Heart left ventricle (tissue), 16 donors: ENCODE results near the gene NEIL1. TPM values are rescaled to one million over a fixed set of nuclear protein-coding genes. Genes with fewer than 3 reads are reported as not detected.
"Not testable (repeated sequence)": the region's sequence is repeated elsewhere in the genome, so short reads cannot be mapped to it uniquely, and the experiment has no call there.

Experiments
- ATAC-seq, 4 donors: fragments of 200-7000 bp; cut with Tn5 transposase; one replicate each; pipeline ENCODE4 v1.9.1; 2020 to 2022; ENCODE audit warnings: moderate library complexity in 4 of 4, mild to moderate bottlenecking in 3 of 4, moderate number of reproducible peaks in 1 of 4
- DNase-seq, 5 donors: peaks; one replicate each; pipeline ENCODE4 v3.0.0-alpha.2; 2020
- H3K27ac ChIP-seq, 12 donors: fragments of 200-600 bp; sonication (generic) in 4 of 12; one replicate each; pipeline versions ENCODE4 v1.5.0 to v1.8.0; 2016 to 2022; ENCODE audit warnings: mild to moderate bottlenecking in 2 of 12
- H3K27me3 ChIP-seq, 9 donors: fragments of 200-600 bp; sonication (generic) in 2 of 9; one replicate each; pipeline versions ENCODE4 v1.5.1 to v1.8.0; 2016 to 2022; ENCODE audit warnings: mild to moderate bottlenecking in 3 of 9
- H3K36me3 ChIP-seq, 9 donors: fragments of 200-600 bp; sonication (generic) in 2 of 9; one replicate each; pipeline versions ENCODE4 v1.5.0 to v1.8.0; 2018 to 2022; ENCODE audit warnings: mild to moderate bottlenecking in 2 of 9
- H3K4me1 ChIP-seq, 12 donors: fragments of 200-600 bp; sonication (generic) in 4 of 12; one replicate each; pipeline versions ENCODE4 v1.5.0 to v1.8.0; 2016 to 2022; ENCODE audit warnings: mild to moderate bottlenecking in 3 of 12
- H3K4me3 ChIP-seq, 12 donors: fragments of 200-600 bp; sonication (generic) in 4 of 12; one replicate each; pipeline versions ENCODE4 v1.5.0 to v1.8.0; 2017 to 2022; ENCODE audit warnings: mild to moderate bottlenecking in 9 of 12, moderate library complexity in 4 of 12
- H3K9me3 ChIP-seq, 12 donors: fragments of 200-600 bp; sonication (generic) in 4 of 12; one replicate each; pipeline versions ENCODE4 v1.5.0 to v1.8.0; 2016 to 2022; ENCODE audit warnings: mild to moderate bottlenecking in 1 of 12
- POLR2A ChIP-seq, 2 donors: fragments of 450-650 bp; IDR thresholded peaks; one replicate each; pipeline ENCODE4 v1.6.1; 2017; ENCODE audit warnings: antibody characterized with exemption in 2 of 2, mild to moderate bottlenecking in 2 of 2, moderate library complexity in 2 of 2
- WGBS, 4 donors: extraction: QIAGEN DNeasy Blood & Tissue Kit in 2 of 4; methylation state at CpG; one replicate each; pipeline versions ENCODE4 v1.1.5 to v1.1.7; 2013 to 2018; 5-methylcytosine and 5-hydroxymethylcytosine counted together
- intact Hi-C, 10 donors: fragments of 100-400 bp; cut with DNase I; formaldehyde crosslinking; loops; one replicate each; pipeline versions ENCODE4 v1.11.1 to v1.14.2; 2022
- polyA plus RNA-seq, 2 donors: library from polyadenylated mRNA; stranded (reverse); fragments of 200-250 nt; gene quantifications; one replicate each; pipeline ENCODE4 v1.2.3, GENCODE V29; 2013
- total RNA-seq, 9 donors: library from RNA; depleted of rRNA in 2 of 9; stranded (reverse); fragments of >200 nt in 2 of 9; fragmentation: NEBNext Ultra II Directional in 3 of 9; extraction: Animal tissue kit (Norgen Biotek cat#: 25700) in 3 of 9; gene quantifications; one replicate each; pipeline versions ENCODE4 v1.1.0 to v1.2.4, GENCODE V29; 2016 to 2023
- TF ChIP-seq, protein P1 (sequence below), 12 donors: fragments of 200-600 bp; sonication (generic) in 4 of 12; IDR thresholded peaks; one replicate each; pipeline versions ENCODE4 v1.5.0 to v1.8.0; 2018 to 2022; ENCODE audit warnings: antibody characterized with exemption in 12 of 12, mild to moderate bottlenecking in 5 of 12
- donor health status: ischemic (EF 13 %, LVEDD 7.1; RV severe dilation, severe dysfunction).
- donor health status: healthy with polysubstance abuse.
- donor health status: DM: no; HTN: yes; CAD: no.
- donor health status: DM: no; HTN: no; CAD: no.
- donor health status: ischemic (EF 25% LVEDD 6.9; RV normal size, moderate dysfunction).
- donor health status: ischemic (EF 25% LVEDD 5.7; RV mildly dilated, moderate dysfunction).
- donor health status: healthy.
- donor health status: DM: yes; HTN: yes; CAD: no.
- donor health status: ischemic (EF 35%, LVEDD 5.7; RV mildly dilated, moderate dysfunction).
- donor health status: nonischemic (EF 11% LVEDD 7.7; RV severe dilation, severe dysfunction).
- donor health status: DM: yes; HTN: yes; CAD: no.
- donor health status: PGD.
- donor health status: ischemic (EF 29% LVEDD 5.4; RV normal size, mild dysfunction).
- donor health status: nonischemic (EF 23%, LVEDD 6.1; RV moderate dilation, normal function).

NEIL1 gene
- total and polyA plus RNA-seq, 11 donors, result 3.8 to 15.3 (median 8.1) TPM

DNA sequence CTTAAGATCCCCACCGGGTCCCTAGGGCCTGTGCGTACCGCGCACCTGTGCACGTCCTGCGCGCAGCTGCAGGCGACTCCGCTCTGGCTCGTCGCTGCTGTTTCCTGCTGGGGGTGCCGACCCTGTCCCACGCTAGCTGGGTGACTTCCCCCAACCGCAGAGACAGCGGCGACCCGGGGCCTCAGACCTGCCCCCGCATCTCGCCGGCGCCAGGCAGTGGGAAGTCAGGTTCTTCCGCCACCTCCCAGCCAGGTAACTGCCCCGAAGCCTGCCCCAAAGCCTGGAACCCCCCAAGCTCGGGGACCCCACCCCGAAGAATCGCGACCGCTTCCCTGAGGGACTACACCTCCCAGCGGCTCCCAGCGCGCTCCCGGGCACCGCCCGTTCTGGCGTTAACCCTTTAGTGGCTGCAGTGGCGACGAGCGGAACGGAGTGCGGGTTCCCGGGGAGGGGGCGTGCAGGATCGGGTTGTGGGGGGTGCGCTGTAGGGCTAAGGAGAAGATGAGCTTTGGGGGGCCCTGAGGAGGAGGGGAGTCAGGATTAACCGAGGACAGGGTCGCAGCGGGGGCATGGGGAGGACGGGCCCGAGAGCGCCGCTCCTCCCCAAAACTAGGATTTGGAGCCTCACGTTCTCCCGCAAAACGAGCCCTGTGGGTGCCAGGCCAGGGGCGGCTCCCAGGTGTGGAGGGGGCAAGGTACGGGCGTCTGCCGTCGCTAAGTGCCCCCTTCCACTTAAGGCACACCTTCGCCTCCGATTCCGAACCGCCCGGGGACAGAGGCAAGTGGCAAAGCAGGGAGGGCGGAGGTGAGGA is 589 bp downstream of the NEIL1 start:
- WGBS, 4 donors, result 0 to 1% (median 0%) methylated on average over 34 to 65 of the region's 65 CpGs
- H3K9me3 ChIP-seq, result no peaks in the 10 kb centered on the region
- DNase-seq (peak; percentile 58 to 84 (median 73)), ATAC-seq (peak; percentile 40 to 84 (median 74))
- intact Hi-C loops, result no loop called here
- no peak for TF ChIP-seq POLR2A (IDR thresholded peaks at IDR 0.05)
- TF ChIP-seq, protein P1, sequence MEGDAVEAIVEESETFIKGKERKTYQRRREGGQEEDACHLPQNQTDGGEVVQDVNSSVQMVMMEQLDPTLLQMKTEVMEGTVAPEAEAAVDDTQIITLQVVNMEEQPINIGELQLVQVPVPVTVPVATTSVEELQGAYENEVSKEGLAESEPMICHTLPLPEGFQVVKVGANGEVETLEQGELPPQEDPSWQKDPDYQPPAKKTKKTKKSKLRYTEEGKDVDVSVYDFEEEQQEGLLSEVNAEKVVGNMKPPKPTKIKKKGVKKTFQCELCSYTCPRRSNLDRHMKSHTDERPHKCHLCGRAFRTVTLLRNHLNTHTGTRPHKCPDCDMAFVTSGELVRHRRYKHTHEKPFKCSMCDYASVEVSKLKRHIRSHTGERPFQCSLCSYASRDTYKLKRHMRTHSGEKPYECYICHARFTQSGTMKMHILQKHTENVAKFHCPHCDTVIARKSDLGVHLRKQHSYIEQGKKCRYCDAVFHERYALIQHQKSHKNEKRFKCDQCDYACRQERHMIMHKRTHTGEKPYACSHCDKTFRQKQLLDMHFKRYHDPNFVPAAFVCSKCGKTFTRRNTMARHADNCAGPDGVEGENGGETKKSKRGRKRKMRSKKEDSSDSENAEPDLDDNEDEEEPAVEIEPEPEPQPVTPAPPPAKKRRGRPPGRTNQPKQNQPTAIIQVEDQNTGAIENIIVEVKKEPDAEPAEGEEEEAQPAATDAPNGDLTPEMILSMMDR (IDR thresholded peaks at IDR 0.05), result peak in 1 of 12 donors; percentile 9
- peak overlapping the region in 11 of 12 donors; percentile 12 to 85 (median 73) for H3K27ac ChIP-seq
- peaks cover 0 to 4% (median 0%) of the 10 kb centered on the region in 9 donors for H3K27me3 ChIP-seq
- peak overlapping the region; percentile 67 to 98 (median 92) for H3K4me3 ChIP-seq
- H3K36me3 ChIP-seq, result no peaks in the 10 kb centered on the region
- H3K4me1 ChIP-seq, result peaks cover 0 to 40% (median 13%) of the 10 kb centered on the region in 12 donors

DNA sequence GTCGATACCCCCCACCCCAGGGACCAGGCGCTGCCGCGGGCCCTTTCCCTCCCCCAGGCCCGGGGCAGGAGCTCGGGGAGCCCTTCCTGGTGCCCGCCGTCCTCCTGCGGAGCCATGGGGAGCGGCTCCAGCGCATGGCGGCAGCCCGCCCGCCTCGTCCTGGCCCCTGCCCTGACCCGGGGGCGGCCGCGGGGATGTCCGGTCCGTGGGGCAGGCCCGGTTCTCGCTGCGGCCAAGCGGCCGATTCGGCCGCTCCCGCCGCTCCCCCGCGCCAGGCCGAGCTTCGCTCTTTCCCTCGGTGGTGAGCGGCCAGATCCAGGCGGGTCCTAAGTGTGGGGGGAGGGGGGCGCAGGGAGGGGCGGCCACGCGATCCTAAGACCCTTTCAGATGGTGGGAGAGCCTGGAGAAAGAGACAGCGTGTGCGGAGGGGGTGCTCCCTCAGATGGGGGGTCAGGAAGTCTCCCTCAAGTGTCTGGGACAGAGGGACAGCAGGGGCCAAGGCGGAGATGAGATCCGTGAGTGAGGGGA is 1.3 kb downstream of the NEIL1 start:
- Histone ChIP-seq H3K4me3 (peak overlapping the region; percentile 67 to 98 (median 92)), H3K9me3 (no peaks in the 10 kb centered on the region), H3K4me1 (peaks cover 0 to 40% (median 13%) of the 10 kb centered on the region in 12 donors), H3K27ac (peak overlapping the region in 10 of 12 donors; percentile 37 to 85 (median 73)), H3K27me3 (peaks cover 0 to 4% (median 0%) of the 10 kb centered on the region in 9 donors), H3K36me3 (no peaks in the 10 kb centered on the region)
- peak in 3 of 4 donors; percentile 39 to 48 (median 41) for ATAC-seq
- intact Hi-C loops, result no loop called here
- 1 to 4% (median 1%) methylated on average over 9 to 45 of the region's 45 CpGs for WGBS, 4 donors
- peak in 1 of 5 donors; percentile 35 for DNase-seq
- no peak for TF ChIP-seq POLR2A (IDR thresholded peaks at IDR 0.05)
- TF ChIP-seq, protein P1 (IDR thresholded peaks at IDR 0.05), result no peak

DNA sequence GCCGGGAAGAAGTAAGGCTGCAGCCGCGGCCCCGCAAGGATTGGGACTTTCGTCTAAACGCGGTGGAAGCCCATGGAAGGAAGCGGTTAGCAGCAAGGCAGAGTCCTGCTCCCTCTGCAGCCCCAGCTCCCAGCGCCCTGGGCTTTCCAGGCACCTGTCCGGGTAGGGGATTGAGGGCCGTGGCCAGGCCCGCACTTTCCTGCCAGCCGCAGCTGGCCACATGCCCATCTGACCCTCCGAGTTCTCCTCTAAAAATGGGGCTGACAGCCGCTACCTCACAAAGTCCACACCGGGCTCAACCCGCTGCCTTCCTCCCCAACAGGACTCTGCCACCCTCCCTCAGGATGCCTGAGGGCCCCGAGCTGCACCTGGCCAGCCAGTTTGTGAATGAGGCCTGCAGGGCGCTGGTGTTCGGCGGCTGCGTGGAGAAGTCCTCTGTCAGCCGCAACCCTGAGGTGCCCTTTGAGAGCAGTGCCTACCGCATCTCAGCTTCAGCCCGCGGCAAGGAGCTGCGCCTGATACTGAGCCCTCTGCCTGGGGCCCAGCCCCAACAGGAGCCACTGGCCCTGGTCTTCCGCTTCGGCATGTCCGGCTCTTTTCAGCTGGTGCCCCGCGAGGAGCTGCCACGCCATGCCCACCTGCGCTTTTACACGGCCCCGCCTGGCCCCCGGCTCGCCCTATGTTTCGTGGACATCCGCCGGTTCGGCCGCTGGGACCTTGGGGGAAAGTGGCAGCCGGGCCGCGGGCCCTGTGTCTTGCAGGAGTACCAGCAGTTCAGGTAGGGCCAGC is 1.9 kb downstream of the NEIL1 start:
- Histone ChIP-seq H3K27ac (peak overlapping the region in 5 of 12 donors; percentile 11 to 85 (median 73)), H3K9me3 (no peaks in the 10 kb centered on the region), H3K27me3 (peaks cover 0 to 4% (median 0%) of the 10 kb centered on the region in 9 donors), H3K36me3 (no peaks in the 10 kb centered on the region), H3K4me1 (peaks cover 0 to 37% (median 12%) of the 10 kb centered on the region in 12 donors), H3K4me3 (peak overlapping the region; percentile 67 to 98 (median 92))
- peak in 3 of 4 donors; percentile 3 to 15 (median 12) for ATAC-seq
- no peak for TF ChIP-seq POLR2A (IDR thresholded peaks at IDR 0.05)
- TF ChIP-seq, protein P1 (IDR thresholded peaks at IDR 0.05), result no peak
- DNase-seq, result peak in 2 of 5 donors; percentile 40 to 61
- WGBS, 4 donors, result 36 to 51% (median 37%) methylated on average over 34 to 46 of the region's 46 CpGs
- intact Hi-C loops, result no loop called here

DNA sequence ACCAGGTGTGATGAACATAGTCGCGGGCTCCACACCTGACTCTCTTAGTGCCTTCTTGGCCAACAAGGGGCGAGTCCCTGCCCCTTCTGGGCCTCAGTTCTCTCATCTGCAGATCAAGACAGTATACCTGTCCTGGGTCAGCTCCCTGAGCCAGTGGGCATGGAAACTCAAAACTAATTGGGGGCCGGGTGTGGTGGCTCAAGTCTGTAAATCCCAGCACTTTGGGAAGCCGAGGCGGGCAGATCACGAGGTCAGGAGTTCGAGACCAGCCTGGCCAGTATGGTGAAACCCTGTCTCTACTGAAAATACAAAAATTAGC is 2.5 kb downstream of the NEIL1 start:
- H3K36me3 ChIP-seq, DNase-seq, H3K9me3 ChIP-seq, intact Hi-C loops, H3K27me3 ChIP-seq, ATAC-seq: not testable (repeated sequence)
- Histone ChIP-seq H3K4me3 (peak overlapping the region in 1 of 12 donors; percentile 97), H3K27ac (peak overlapping the region in 1 of 12 donors; percentile 11), H3K4me1 (peaks cover 0 to 33% (median 11%) of the 10 kb centered on the region in 12 donors)
- WGBS, 4 donors, result 90 to 93% (median 92%) methylated on average over 6 to 8 of the region's 8 CpGs
